SK-N-SH treated with all-trans-retinoic acid at 6 μM for 48 hours (cell line): ENCODE data around the gene ANO6.
A peak's percentile ranks its signal among the peaks of the same experiment; 100 is the strongest.

Source experiments
- ATAC-seq: fragments of 200-7000 bp; cut with Tn5 transposase; 3 replicates; pipeline ENCODE4 v1.9.1; 2020; ENCODE audit warnings: mild to moderate bottlenecking, moderate library complexity
- ARNTL ChIP-seq: fragments of 450-650 bp; formaldehyde crosslinking; IDR thresholded peaks from 2 replicates; pipeline ENCODE4 v1.5.0; 2020; ENCODE audit warnings: low read depth, mild to moderate bottlenecking, moderate library complexity, borderline replicate concordance
- BACH2 ChIP-seq: fragments of 250-450 bp; sonication (Bioruptor Pico); IDR thresholded peaks from 2 replicates; pipeline ENCODE4 v1.9.0; 2021; ENCODE audit warnings: mild to moderate bottlenecking, borderline replicate concordance
- CSDC2 ChIP-seq: fragments of 250-450 bp; sonication (Bioruptor Pico); IDR thresholded peaks from 2 replicates; pipeline ENCODE4 v1.5.0; 2020; ENCODE audit warnings: mild to moderate bottlenecking, moderate library complexity
- ESRRG ChIP-seq: fragments of 250-450 bp; sonication (Bioruptor Pico); IDR thresholded peaks from 2 replicates; pipeline ENCODE4 v1.6.1; 2021; ENCODE audit warnings: mild to moderate bottlenecking
- GLIS3 ChIP-seq: fragments of 250-450 bp; sonication (Bioruptor Pico); IDR thresholded peaks from 2 replicates; pipeline ENCODE4 v1.5.0; 2020; ENCODE audit warnings: mild to moderate bottlenecking, moderate library complexity
- ISL1 ChIP-seq: fragments of 250-450 bp; sonication (Bioruptor Pico); IDR thresholded peaks from 2 replicates; pipeline ENCODE4 v2.1.2; 2022; ENCODE audit warnings: mild to moderate bottlenecking, moderate library complexity
- OSR1 ChIP-seq: fragments of 250-450 bp; sonication (Bioruptor Pico); IDR thresholded peaks from 2 replicates; pipeline ENCODE4 v1.8.0; 2022; ENCODE audit warnings: moderate library complexity, mild to moderate bottlenecking, inconsistent platforms
- POU6F1 ChIP-seq: fragments of 250-450 bp; sonication (Bioruptor Pico); IDR thresholded peaks from 2 replicates; pipeline ENCODE4 v1.8.0; 2021; ENCODE audit warnings: low read depth, mild to moderate bottlenecking, moderate library complexity, borderline replicate concordance
- PPARA ChIP-seq: fragments of 250-450 bp; sonication (Bioruptor Pico); IDR thresholded peaks from 2 replicates; pipeline ENCODE4 v1.5.0; 2020; ENCODE audit warnings: mild to moderate bottlenecking, borderline replicate concordance
- SNAI2 ChIP-seq: fragments of 250-450 bp; sonication (Bioruptor Pico); IDR thresholded peaks from 2 replicates; pipeline ENCODE4 v1.5.0; 2020; ENCODE audit warnings: mild to moderate bottlenecking, moderate library complexity
- TCF4 ChIP-seq: fragments of 250-450 bp; sonication (Bioruptor Pico); IDR thresholded peaks from 2 replicates; pipeline ENCODE4 v1.8.0; 2021; ENCODE audit warnings: mild to moderate bottlenecking, moderate library complexity, borderline replicate concordance
- TOX ChIP-seq: fragments of 250-450 bp; sonication (Bioruptor Pico); IDR thresholded peaks from 2 replicates; pipeline ENCODE4 v1.8.0; 2021; ENCODE audit warnings: mild to moderate bottlenecking, moderate library complexity, borderline replicate concordance
- ZC3H10 ChIP-seq: fragments of 250-450 bp; sonication (Bioruptor Pico); IDR thresholded peaks from 2 replicates; pipeline ENCODE4 v1.5.1; 2021; ENCODE audit warnings: mild to moderate bottlenecking, moderate library complexity
- ZFP3 ChIP-seq: fragments of 250-450 bp; sonication (Bioruptor Pico); IDR thresholded peaks from 2 replicates; pipeline ENCODE4 v1.5.0; 2020; ENCODE audit warnings: mild to moderate bottlenecking, moderate library complexity
- ZFP30 ChIP-seq: fragments of 450-650 bp; formaldehyde crosslinking; IDR thresholded peaks from 2 replicates; pipeline ENCODE4 v1.5.0; 2022; ENCODE audit warnings: mild to moderate bottlenecking, moderate library complexity
- ZNF565 ChIP-seq: fragments of 450-650 bp; formaldehyde crosslinking; conservative IDR thresholded peaks from 2 replicates; pipeline ENCODE4 v1.5.0; 2020; ENCODE audit warnings: low read depth, mild to moderate bottlenecking, moderate library complexity
- ZNF70 ChIP-seq: fragments of 450-650 bp; formaldehyde crosslinking; IDR thresholded peaks from 2 replicates; pipeline ENCODE4 v1.5.0; 2020; ENCODE audit warnings: mild to moderate bottlenecking, moderate library complexity
- ZNF8 ChIP-seq: fragments of 450-650 bp; formaldehyde crosslinking; IDR thresholded peaks from 2 replicates; pipeline ENCODE4 v1.5.0; 2020; ENCODE audit warnings: mild to moderate bottlenecking, moderate library complexity
- TF ChIP-seq, protein P1 (sequence below): fragments of 250-450 bp; sonication (Bioruptor Pico); IDR thresholded peaks from 2 replicates; pipeline ENCODE4 v1.5.1; 2020; ENCODE audit warnings: low read depth, mild to moderate bottlenecking, moderate library complexity
- TF ChIP-seq, protein P2 (sequence below): fragments of 250-450 bp; sonication (Bioruptor Pico); IDR thresholded peaks from 2 replicates; pipeline ENCODE4 v1.5.1; 2021; ENCODE audit warnings: mild to moderate bottlenecking, moderate library complexity
- TF ChIP-seq, protein P3 (sequence below): fragments of 250-450 bp; sonication (Bioruptor Pico); IDR thresholded peaks from 2 replicates; pipeline ENCODE4 v1.5.0; 2020; ENCODE audit warnings: mild to moderate bottlenecking, moderate library complexity

ANO6 gene

DNA sequence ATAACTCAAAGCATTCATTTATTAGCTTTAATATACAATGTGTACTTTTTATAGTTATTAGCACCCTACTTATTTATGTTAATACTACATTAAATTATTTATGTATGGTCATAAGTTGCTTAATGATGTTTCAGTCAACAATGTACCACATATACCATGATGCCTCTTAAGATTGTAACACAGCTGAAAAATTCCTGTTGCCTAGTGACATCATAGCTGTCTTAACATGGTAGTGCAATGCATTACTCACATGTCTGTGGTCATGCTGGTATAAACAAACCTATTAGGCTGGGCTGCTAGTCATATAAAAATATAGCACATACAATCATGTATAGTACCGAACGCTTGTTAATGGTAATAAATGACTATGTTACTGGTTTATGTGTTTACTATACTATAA lies 120.4 kb downstream of the ANO6 start:
- TF ChIP-seq ZFP3 (CRISPR knock-in tag) (no peak), ZC3H10 (CRISPR knock-in tag) (no peak), TCF4 (CRISPR knock-in tag) (no peak), PPARA (CRISPR knock-in tag) (no peak), BACH2 (no peak), POU6F1 (CRISPR knock-in tag) (no peak), ZFP30 (CRISPR knock-in tag) (no peak), ISL1 (CRISPR knock-in tag) (no peak), SNAI2 (CRISPR knock-in tag) (no peak), CSDC2 (CRISPR knock-in tag) (no peak), ZNF70 (no peak), ARNTL (CRISPR knock-in tag) (no peak), TOX (no peak), ESRRG (no peak), GLIS3 (no peak)
- TF ChIP-seq, protein P1, sequence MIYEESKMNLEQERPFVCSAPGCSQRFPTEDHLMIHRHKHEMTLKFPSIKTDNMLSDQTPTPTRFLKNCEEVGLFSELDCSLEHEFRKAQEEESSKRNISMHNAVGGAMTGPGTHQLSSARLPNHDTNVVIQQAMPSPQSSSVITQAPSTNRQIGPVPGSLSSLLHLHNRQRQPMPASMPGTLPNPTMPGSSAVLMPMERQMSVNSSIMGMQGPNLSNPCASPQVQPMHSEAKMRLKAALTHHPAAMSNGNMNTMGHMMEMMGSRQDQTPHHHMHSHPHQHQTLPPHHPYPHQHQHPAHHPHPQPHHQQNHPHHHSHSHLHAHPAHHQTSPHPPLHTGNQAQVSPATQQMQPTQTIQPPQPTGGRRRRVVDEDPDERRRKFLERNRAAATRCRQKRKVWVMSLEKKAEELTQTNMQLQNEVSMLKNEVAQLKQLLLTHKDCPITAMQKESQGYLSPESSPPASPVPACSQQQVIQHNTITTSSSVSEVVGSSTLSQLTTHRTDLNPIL: no peak
- TF ChIP-seq, protein P2, sequence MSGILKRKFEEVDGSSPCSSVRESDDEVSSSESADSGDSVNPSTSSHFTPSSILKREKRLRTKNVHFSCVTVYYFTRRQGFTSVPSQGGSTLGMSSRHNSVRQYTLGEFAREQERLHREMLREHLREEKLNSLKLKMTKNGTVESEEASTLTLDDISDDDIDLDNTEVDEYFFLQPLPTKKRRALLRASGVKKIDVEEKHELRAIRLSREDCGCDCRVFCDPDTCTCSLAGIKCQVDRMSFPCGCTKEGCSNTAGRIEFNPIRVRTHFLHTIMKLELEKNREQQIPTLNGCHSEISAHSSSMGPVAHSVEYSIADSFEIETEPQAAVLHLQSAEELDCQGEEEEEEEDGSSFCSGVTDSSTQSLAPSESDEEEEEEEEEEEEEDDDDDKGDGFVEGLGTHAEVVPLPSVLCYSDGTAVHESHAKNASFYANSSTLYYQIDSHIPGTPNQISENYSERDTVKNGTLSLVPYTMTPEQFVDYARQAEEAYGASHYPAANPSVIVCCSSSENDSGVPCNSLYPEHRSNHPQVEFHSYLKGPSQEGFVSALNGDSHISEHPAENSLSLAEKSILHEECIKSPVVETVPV: no peak
- TF ChIP-seq, protein P3, sequence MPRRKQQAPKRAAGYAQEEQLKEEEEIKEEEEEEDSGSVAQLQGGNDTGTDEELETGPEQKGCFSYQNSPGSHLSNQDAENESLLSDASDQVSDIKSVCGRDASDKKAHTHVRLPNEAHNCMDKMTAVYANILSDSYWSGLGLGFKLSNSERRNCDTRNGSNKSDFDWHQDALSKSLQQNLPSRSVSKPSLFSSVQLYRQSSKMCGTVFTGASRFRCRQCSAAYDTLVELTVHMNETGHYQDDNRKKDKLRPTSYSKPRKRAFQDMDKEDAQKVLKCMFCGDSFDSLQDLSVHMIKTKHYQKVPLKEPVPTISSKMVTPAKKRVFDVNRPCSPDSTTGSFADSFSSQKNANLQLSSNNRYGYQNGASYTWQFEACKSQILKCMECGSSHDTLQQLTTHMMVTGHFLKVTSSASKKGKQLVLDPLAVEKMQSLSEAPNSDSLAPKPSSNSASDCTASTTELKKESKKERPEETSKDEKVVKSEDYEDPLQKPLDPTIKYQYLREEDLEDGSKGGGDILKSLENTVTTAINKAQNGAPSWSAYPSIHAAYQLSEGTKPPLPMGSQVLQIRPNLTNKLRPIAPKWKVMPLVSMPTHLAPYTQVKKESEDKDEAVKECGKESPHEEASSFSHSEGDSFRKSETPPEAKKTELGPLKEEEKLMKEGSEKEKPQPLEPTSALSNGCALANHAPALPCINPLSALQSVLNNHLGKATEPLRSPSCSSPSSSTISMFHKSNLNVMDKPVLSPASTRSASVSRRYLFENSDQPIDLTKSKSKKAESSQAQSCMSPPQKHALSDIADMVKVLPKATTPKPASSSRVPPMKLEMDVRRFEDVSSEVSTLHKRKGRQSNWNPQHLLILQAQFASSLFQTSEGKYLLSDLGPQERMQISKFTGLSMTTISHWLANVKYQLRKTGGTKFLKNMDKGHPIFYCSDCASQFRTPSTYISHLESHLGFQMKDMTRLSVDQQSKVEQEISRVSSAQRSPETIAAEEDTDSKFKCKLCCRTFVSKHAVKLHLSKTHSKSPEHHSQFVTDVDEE: no peak
- ATAC-seq: peak; percentile 77

- TF ChIP-seq ZNF565 (CRISPR knock-in tag) (no peak), ZC3H10 (CRISPR knock-in tag) (no peak), SNAI2 (CRISPR knock-in tag) (no peak), ZNF70 (no peak), ZNF8 (no peak), ZFP3 (CRISPR knock-in tag) (no peak), PPARA (CRISPR knock-in tag) (no peak), CSDC2 (CRISPR knock-in tag) (no peak), POU6F1 (CRISPR knock-in tag) (no peak), BACH2 (no peak), ESRRG (no peak), OSR1 (CRISPR knock-in tag) (no peak), ARNTL (CRISPR knock-in tag) (no peak)
- TF ChIP-seq, protein P3: no peak
- TF ChIP-seq, protein P1: no peak
- ATAC-seq: peak; percentile 98
Observed at GRCh38 chr12:45336762-45337596, 121.1 kb downstream of the ANO6 start.
